Left cardiac atrium (tissue), 4 donors: ENCODE data around the gene TMCC2. TPM values are rescaled to one million over a fixed set of nuclear protein-coding genes. Genes with fewer than 3 reads are reported as not detected.
"Not testable (repeated sequence)": the region's sequence is repeated elsewhere in the genome, so short reads cannot be mapped to it uniquely, and the experiment has no call there.

Source experiments
- ATAC-seq, 2 donors: fragments of 200-7000 bp; cut with Tn5 transposase; one replicate each; pipeline ENCODE4 v1.9.1; 2020; ENCODE audit warnings: mild to moderate bottlenecking in 2 of 2, moderate library complexity in 2 of 2
- DNase-seq: peaks from one replicate; pipeline ENCODE4 v3.0.0-alpha.2; 2020
- intact Hi-C, 2 donors: fragments of 100-400 bp; cut with DNase I; formaldehyde crosslinking; loops; one replicate each; pipeline versions ENCODE4 v1.14.1 to v1.15.1; 2022 to 2023
- total RNA-seq, 2 donors: library from RNA; stranded (reverse); fragmentation: NEBNext Ultra II Directional; extraction: Animal tissue kit (Norgen Biotek cat#: 25700); gene quantifications; one replicate each; pipeline ENCODE4 v1.2.1, GENCODE V29; 2021
- donor health status: DM: no; HTN: yes; CAD: no.
- donor health status: DM: no; HTN: yes; CAD: no; lungs with severe emphysema.
- donor health status: DM: yes; HTN: yes; CAD: no.
- donor health status: Dilated cardiomyopathy.

TMCC2 gene
- total RNA-seq, 2 donors from 2014 or later = 7.3 to 11.9 TPM

DNA sequence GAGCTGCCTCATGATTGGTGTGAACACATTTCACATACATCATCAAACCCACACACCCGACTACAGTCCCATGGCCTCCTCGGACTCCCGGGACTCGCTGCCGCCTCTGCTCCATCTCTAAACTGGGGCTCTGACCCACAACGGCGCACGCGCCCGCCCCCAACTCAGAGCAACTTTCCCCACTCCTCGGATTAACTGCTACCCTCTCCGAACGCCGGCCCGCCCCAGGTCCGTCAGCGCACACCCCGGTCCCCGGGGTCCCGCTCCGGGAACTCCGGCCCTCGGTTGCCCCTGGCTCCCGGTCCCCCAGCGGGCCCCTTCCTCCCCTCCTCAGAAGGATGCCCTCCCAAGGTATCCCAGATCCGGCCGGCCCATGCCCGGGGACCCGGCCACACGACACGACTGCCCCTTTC is 17.0 kb upstream of the TMCC2 start:
- ATAC-seq (peak in 1 of 2 donors; percentile 33), DNase-seq (peak; percentile 36)
- intact Hi-C loops = no loop called here

DNA sequence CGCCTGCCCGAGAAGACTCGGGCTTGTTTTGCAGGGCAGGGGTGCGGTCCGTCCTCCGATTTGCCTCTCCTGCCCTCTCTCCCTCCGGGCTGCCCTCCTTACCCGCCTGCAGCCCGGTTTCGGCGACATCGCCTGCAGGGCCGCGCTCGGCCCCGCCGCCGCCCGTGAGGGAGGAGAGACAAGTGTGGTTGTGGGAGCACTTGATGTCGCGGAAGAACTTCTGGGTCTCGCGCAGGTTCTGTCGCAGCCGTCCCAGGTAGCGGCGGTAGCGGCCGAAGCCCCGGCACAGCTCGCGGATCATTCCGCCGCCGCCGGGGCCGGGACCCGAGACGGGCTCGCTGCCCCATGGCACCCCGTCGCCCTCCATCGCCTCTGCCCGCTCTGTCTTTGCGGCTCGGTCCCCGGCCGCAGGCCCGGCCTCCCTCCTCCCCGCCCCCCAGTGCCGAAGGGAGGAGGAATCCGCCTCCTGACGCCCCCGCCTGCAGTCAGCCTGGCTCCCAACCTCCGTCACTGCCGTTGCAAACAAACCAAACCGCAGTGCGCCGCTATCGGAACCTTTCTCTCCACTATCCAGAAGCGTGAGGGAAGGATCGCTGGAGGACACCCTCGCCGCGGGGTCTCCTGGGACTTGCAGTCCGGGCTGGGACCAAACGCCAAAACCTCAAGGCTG is 16.4 kb upstream of the TMCC2 start, which contains the start of gene DSTYK:
DSTYK (minus strand) TSS at position 534 of the 670 bp plus-strand sequence; CDS start at position 367, 167 bp downstream.
- ATAC-seq = peak; percentile 96 to 97
- intact Hi-C loops = no loop called here
- DNase-seq = peak; percentile 94

DNA sequence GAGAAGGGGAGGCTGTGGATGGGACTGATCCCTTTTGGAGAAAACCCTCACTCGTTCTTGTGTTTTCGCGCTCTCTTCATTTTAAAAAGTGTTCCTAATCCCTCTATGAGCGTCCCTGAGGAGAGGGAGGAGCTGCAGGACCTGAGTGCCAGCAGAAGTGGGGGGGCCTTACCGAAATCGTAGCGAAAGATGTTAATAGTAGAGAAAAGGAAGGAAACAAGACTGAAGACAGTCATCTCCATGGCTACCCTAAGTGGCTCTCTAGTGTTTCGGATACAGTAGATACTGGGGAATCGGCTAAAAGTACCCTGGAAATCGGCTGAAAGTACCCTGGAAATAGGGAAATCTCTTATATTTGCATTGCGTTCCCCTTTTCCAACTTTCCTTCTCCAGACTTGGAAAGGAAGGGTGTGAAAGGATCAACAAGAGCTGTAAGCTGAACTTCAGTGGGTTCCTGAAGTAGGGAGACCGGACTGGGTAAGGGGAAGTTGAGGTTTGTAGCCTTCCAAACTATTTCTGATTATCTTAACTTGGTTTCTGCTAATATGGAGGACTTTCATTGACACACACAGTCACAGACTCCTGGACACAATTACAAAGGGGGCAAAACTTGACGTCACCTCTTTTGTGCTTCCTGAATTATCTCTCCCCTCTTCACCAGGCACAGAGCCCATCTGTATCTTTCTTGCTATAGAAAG is 15.8 kb upstream of the TMCC2 start:
- ATAC-seq = peak in 1 of 2 donors; percentile 13
- no peak for DNase-seq
- intact Hi-C loops = no loop called here

DNA sequence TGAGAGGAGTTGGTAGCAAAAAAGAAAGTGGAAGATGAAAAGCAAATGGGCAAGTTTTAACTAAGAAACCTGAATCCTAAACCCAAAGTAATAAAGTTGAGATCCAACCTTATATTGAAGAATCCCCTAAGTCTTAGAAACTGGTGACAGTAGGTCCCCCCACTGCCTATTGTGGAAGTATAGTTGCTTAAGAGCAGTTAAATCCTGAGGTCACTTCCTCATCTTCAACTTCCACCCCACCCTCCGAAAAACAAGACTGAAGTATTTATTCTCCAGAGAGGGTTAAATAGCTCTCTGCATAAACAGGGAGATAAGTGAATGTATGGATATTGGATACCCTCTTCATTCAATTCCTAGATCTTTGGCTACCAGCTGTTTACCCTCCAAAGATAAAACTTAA is 13.0 kb upstream of the TMCC2 start:
- intact Hi-C loops = no loop called here
- DNase-seq (no peak), ATAC-seq (no peak)

DNA sequence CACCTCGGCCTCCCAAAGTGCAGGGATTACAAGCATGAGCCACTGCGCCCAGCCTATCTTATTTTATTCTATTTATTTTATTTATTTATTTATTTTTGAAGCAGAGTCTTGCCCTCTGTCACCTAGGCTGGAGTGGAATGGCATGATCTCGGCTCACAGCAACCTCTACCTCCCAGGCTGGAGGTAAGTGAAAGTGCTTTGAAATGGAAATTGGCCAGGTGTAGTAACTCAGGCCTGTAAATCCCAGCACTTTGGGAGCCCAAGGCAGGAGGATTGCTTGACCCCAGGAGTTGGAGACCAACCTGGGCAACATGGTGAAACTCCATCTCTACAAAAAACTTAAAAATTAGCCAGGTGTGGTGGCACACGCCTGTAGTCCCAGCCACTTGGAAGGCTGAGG is 11.2 kb upstream of the TMCC2 start:
- DNase-seq (no peak), ATAC-seq (no peak)

DNA sequence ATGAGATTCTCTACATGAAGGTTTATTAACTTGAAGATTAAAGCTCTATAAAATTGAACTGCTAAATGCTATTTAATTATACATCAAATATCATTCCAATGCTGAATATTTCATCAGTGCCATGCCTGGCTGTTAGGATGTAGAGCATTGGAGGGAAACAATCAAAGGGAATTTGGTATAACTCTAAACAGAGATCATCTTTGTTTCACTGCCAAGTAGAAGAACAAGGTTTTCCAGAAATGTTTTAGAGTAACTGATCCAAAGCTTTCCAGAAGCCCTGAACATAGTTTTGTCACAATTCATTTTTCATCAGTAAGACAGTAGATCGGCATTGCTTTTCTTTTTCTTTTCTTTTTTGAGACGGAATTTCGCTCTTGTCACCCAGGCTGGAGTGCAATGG is 10.3 kb upstream of the TMCC2 start:
- DNase-seq (no peak), ATAC-seq (no peak)
- intact Hi-C loops = no loop called here

More for the DNA sequence above, 11.2 kb upstream of the TMCC2 start:
- intact Hi-C loops = no loop called here

DNA sequence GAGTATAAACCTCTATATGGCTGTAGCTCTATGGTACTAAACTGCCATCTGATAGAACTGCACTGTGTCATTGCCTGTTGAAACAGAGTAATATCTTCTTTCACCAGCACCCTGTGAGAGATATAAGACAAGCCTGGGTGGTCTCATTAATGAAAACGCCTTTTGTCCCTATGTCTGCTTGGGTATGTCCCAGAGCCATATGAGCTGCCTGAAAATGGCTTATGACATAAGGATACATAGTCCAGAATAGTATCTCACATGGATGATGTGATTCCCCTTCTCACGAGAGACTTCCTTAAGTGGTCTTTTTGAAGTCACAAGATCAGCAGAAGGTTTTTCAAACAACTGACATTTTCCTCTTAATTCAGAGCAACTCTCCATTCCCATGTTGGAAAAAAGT is 7.3 kb upstream of the TMCC2 start:
- intact Hi-C loops = no loop called here
- ATAC-seq = no peak
- DNase-seq = no peak

DNA sequence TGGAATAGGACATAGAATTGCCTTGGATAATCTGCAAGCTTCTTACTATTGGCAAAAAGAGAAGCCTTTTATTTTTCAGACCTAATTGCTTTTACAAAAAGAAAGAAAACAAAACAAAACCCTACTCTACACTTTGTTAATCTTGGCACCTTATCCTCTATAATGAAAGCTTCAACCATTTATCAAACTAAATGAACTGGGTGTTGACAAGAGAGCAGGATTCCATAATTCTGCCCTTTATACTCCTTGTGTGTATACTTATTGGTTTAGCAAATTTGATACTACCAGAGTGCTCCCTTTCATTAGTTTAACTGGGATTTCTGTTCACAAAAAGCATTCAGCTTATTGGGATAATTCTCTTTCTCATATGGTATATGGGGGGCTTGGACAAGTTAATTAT is 3.0 kb upstream of the TMCC2 start:
- intact Hi-C loops = no loop called here
- ATAC-seq (no peak), DNase-seq (no peak)

DNA sequence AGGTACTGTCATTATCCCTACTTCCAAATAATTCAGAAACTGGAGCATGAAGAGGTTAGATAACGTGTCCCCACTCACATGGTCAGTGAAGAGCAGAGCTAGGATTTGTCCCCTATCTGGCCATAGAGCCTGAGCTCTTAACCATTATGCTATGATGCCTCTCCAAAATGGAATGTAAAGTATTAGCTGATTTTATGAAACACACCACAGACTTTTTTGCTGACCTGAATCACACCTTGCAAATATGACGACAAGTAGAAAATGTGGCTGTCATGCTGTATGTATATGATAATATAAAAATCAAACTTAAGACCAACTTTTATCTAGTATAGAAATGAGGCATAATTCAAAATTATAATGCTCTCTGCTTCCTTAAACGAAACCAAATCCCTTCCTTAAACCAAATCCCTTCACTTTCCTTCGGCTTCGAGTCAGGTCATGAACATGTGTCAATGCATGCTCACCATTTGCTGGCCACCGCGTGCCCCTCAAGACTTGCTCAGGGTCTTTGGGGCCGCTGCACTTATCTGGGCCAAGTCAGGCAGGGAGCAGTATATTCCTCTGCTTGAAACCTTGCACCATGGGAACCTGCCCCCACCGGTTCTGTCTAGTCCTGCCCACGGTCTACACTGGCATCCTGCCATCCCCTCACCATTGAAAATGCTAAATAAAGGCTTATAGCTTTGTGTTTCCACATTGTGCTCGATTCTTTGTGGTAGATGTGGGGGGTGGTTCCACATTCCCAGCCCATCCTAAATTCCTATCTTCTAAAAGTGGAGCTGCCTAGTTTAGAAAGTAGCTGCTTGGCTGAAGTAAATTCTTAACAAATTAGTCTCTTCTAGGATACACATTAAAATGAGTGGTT is 1.6 kb upstream of the TMCC2 start:
- DNase-seq (no peak), ATAC-seq (no peak)
- intact Hi-C loops = no loop called here

DNA sequence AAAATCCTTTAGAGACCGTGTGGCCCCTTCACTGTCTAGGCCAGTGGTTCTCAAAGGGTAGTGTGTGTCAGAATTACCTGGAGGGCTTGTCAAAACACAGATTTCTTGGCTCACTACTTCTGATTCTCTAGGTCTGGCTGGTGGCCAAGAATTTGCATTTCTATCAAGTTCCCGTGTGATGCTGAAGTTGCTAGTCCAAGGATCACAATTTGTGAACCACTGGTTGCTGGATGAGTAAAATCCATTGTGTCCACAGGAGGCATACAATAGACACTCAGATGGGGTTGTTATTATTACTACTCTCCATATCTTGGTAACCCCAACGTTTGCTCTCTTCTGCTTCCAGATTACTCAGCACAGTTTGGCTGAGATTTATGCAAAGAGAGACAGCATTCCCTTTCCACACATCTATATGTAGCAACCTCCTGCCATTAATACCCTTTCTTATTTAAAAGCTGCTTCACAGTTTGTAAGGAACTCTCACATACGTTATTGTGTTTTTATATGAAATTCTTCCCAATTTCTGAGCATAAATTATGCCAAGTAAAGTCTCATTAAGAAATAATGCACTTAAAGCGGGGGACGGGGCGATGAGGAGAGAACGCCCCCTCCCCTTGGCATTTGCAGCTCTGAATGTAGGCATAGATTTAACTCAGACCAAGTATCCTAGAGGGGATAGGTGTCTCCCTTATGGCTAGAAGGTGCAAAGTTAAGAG is 720 bp upstream of the TMCC2 start:
- intact Hi-C loops = no loop called here
- DNase-seq = no peak
- peak in 1 of 2 donors; percentile 25 for ATAC-seq

DNA sequence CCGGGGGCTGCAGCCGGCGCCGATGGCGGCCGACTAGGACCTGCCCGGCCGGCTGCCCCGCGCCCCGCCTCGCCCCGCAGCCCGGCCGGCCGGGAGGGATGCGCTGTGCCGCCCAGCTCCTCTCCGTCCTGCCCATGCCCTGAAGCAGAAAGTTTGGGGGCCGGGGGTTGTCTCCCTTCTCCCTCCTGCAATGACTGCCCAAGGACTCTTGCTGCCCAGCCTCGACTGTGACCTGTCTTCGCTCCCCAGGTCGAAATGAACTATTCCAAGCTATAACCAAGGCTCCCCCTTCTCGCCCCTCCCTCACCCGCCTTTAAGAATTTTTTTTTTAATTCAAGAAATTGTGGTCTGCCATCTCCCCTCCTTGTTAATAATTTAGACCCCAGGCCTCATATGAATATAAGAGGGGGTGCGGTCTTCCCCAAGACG is 361 bp downstream of the TMCC2 start:
- intact Hi-C loops = no loop called here
- peak; percentile 9 to 15 for ATAC-seq

DNA sequence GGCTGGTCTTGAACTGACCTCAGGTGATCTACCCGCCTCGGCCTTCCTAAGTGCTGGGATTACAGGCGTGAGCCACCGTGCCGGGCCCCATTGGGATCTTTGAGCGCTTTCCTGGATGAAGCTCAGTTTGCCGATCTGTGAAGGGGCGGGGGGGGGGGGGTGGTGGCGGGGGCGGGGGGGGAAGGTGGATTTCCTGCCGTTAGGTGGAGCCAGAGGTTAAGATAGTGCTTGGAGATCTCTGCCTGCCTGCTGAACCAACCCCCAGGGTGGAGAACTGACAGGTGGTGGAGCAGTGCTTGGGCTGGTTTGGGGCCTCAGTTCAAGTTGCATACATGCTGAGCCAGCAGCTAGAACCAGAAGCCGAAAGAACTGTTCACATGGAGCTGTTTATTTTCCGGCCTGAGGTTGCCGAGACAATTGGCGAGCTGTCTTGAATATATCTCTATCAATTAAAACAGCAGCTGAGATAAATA is 1.7 kb downstream of the TMCC2 start:
- ATAC-seq (peak; percentile 67 to 73), DNase-seq (peak; percentile 50)
- intact Hi-C loops = loop anchor here in 1 of 2 donors (1.0 kb wide), 1 partner anchor 27 kb away; no protein-coding TSS in a partner anchor

More for the DNA sequence above, 361 bp downstream of the TMCC2 start:
- DNase-seq = no peak

DNA sequence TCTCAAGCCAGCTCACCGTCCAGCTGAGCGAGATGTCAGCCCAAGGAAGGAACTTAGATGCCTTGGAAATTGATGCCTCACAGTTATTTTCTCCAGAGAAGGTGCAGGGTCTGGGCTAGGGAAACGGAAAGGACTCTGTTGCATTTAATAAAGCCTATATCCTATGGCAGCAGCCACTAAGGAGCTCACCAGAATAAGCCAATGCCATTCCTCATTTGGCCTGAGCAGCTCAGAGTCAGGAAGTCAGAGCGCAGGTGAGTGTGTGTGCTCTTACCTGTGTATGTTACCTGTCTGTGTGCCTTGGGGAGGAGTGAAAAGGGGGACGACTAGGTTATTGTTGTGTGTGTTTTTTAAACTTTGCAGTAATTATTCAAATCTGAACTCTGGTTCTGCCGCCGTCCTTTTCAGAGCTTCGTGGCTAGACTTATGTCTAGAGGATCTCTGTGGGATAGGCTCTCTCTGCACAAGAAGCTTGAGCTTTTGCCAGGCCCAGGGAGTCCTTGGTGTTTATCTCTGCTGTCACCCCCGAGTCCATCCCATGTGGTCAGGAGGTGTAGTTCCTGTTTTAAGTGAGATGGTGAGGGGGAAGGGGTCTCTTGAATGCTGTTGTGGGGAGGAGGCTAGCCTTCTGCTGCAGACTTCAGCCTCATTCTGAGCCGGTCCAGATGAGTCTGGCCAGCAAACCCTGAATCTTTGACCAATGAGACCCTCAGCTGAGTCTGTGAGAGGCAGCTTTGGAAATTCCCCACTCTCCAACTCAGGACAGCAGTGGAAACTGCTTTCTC is 2.4 kb downstream of the TMCC2 start:
- intact Hi-C loops = loop anchor here in 1 of 2 donors (1.0 kb wide), 1 partner anchor 26 kb away; no protein-coding TSS in a partner anchor
- no peak for ATAC-seq
- no peak for DNase-seq

DNA sequence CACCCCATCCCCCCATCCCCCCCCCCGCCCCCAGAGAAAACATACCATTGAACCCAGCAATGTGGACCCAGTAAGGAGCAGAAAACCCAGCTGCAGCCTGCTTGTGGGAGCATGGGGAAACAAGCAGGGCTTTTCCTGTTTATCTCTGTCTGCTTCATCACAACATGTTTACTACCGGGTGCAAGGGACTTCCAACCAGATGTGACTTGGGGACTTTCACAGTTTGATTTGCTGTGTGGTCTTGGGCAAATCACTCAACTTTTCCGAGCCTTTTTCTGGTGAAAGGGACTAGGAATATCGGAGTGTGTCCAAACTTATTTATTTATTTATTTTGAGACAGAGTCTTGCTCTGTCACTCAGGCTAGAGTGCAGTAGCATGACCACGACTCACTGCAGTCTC is 3.2 kb downstream of the TMCC2 start:
- ATAC-seq (no peak), DNase-seq (no peak)
- intact Hi-C loops = no loop called here

DNA sequence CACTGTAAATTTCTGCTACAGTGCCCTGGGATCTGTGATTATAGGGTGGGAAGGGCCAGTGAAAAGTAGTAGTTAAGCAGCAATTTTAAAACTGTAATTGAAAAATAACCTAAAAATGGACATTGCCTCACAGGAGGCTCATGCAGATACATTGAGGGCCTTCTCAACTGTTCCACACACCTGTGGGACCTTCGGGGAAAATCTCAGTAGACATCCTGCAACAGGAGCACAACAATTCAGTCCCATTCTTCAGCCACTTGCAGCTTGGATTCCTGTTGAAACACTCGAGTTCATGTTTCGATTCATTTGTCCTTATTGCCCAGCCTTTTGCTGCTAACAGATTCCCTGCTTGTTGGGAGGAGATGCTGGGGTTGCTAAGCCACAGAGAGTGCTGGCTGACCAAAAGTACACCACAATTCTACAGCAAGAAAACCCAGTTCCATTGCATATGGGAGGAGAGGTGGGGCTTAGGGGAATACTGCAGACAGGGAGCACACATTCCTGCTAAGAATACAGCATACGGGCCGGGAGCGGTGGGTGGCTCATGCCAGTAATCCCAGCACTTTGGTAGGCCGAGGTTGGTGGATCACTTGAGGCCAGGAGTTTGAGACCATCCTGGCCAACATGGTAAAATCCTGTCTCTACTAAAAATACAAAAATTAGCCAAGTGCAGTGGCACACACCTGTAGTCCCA is 4.5 kb downstream of the TMCC2 start:
- no peak for ATAC-seq
- intact Hi-C loops = no loop called here
- no peak for DNase-seq

DNA sequence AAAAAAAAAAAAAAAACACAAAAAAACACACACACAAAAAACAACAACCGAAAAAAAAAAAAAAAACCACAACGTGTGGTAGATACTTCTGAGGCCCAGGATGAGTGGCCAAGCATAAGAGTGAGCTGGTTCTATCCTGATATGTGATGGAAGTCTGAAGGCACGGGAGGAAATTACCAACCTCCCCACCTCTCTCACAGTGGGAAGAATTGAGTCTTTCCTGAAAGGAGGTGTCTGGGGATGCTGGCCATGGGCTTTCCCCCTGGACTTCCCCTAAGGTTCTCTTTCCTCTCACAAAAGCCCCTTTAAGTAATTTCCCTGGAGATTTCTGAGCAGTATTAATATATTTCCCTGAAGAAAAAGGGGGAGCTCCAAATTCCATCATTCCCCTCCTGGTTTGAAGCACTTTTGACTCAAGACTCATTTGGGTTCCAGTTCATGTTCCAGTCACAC is 5.2 kb downstream of the TMCC2 start:
- intact Hi-C loops = no loop called here
- ATAC-seq = no peak
- no peak for DNase-seq

DNA sequence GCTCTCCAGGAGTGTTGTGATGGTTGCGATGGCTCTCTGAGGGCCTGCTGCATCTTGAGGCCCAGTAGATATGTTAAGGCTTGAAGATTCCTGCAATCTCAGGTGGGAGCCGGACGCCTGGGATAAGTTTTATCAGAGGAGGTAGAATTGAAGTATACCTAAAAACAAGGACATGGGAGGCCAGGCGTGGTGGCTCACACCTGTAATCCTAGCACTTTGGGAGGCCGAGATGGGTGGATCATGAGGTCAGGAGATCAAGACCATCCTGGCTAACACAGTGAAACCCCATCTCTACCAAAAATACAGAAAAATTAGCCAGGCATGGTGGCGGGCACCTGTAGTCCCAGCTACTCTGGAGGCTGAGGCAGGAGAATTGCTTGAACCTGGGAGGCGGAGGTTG is 6.2 kb downstream of the TMCC2 start:
- DNase-seq, intact Hi-C loops, ATAC-seq: not testable (repeated sequence)
